ENCODE measurements around the gene ARL6. TPM values are rescaled to one million over a fixed set of nuclear protein-coding genes. Genes with fewer than 3 reads are reported as not detected.

The ARL6 gene
- total and polyA plus RNA-seq, 4 donors = 4.7 to 8.5 (median 6.8) TPM

GRCh38 chr3:97815149-97815917 lies 50.8 kb downstream of the ARL6 start:
- H3K36me3 ChIP-seq (ENCODE audit: control insufficient read depth in 1 of 2, insufficient read depth in 2 of 2, low read length in 1 of 2) = no peaks in the 10 kb centered on the region
- intact Hi-C loops (cut with DNase I) = no loop called here
- 0 to 47% methylated on average over 1 of the region's 1 CpG for WGBS, 2 donors
- ATAC-seq (ENCODE audit: low FRiP score) = no peak
- no peak for DNase-seq
- no peak overlapping the region for H3K4me3 ChIP-seq (ENCODE audit: low read length in 2 of 2)
- no peaks in the 10 kb centered on the region for H3K9me3 ChIP-seq (ENCODE audit: control insufficient read depth, low read length)
- no peaks in the 10 kb centered on the region for H3K4me1 ChIP-seq (ENCODE audit: control insufficient read depth in 1 of 2, insufficient read depth in 2 of 2, low read length in 2 of 2)
- no peaks in the 10 kb centered on the region for H3K27me3 ChIP-seq (ENCODE audit: control insufficient read depth in 1 of 2, insufficient read depth in 2 of 2, low read length in 1 of 2)
- H3K27ac ChIP-seq (ENCODE audit: low read depth in 1 of 2, low read length in 2 of 2) = no peak overlapping the region

DNA sequence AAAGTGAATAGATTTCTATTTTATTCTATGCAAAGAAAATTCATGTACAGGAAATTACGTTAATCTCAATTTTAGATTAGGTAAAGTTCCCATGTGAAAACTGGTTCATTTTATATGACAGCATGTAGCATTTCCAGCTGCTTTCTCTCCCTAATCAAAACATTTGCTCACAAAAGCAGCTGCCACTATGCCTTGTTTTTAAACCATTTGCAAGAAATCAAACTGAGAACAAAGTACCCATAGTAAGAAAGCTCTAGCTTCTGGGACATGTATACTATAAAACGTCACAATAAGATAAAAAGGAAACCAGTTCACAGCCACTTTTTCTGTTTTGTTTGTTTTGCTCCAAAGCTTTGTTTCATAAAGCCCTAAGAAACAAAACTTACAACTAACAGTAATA lies 52.3 kb downstream of the ARL6 start:
- DNase-seq (no peak), ATAC-seq (ENCODE audit: low FRiP score) (no peak)
- intact Hi-C loops (cut with DNase I) = no loop called here
- Histone ChIP-seq H3K27me3 (ENCODE audit: control insufficient read depth in 1 of 2, insufficient read depth in 2 of 2, low read length in 1 of 2) (no peaks in the 10 kb centered on the region), H3K4me1 (ENCODE audit: control insufficient read depth in 1 of 2, insufficient read depth in 2 of 2, low read length in 2 of 2) (no peaks in the 10 kb centered on the region), H3K27ac (ENCODE audit: low read depth in 1 of 2, low read length in 2 of 2) (no peak overlapping the region), H3K36me3 (ENCODE audit: control insufficient read depth in 1 of 2, insufficient read depth in 2 of 2, low read length in 1 of 2) (no peaks in the 10 kb centered on the region), H3K4me3 (ENCODE audit: low read length in 2 of 2) (no peak overlapping the region), H3K9me3 (ENCODE audit: control insufficient read depth, low read length) (no peaks in the 10 kb centered on the region)
- WGBS, 2 donors = 78 to 86% methylated on average over 2 of the region's 2 CpGs

DNA sequence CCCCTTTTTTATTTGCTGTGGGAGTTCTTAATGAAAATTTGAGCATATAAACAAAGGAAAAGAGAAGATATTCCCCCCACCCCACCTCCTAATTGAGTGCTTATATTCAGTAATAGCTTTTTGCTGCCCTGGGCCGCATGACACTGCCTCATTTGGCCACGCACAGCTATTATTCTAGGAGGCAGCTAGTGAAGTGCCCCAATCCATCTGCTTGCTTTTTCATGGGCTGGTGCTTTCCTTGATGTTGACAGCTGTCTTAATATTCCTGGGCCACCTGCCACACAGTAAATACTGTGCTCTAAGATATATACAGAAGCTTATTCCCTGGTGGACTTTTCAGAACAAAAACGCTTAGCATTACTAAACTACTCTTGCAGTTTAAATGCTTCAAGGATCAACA lies 53.4 kb downstream of the ARL6 start:
- DNase-seq (no peak), ATAC-seq (ENCODE audit: low FRiP score) (no peak)
- H3K27ac ChIP-seq (ENCODE audit: low read depth in 1 of 2, low read length in 2 of 2) = no peak overlapping the region
- no peaks in the 10 kb centered on the region for H3K36me3 ChIP-seq (ENCODE audit: control insufficient read depth in 1 of 2, insufficient read depth in 2 of 2, low read length in 1 of 2)
- H3K27me3 ChIP-seq (ENCODE audit: control insufficient read depth in 1 of 2, insufficient read depth in 2 of 2, low read length in 1 of 2) = no peaks in the 10 kb centered on the region
- H3K9me3 ChIP-seq (ENCODE audit: control insufficient read depth, low read length) = no peaks in the 10 kb centered on the region
- no peak overlapping the region for H3K4me3 ChIP-seq (ENCODE audit: low read length in 2 of 2)
- intact Hi-C loops (cut with DNase I) = no loop called here
- H3K4me1 ChIP-seq (ENCODE audit: control insufficient read depth in 1 of 2, insufficient read depth in 2 of 2, low read length in 2 of 2) = no peaks in the 10 kb centered on the region
- 82 to 84% methylated on average over 3 of the region's 3 CpGs for WGBS, 2 donors

DNA sequence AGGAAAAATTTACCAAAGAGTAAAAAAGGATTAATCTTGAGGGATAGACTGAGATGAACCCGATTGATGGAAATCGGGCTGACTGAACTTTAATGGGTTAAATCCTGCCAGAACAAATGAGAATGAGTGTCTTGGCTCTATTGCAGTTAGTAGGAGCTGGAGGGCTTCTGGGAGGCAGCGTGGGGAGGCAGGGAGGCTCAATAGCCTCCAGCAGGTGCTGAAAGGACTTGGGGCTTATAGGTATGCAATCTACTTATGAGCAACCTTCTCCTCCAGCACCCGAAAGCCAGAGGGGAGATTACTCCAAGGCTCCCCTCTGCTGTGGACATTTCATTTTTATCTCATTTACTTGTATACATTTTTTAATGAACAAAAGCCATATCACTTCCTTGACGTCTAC lies 56.2 kb downstream of the ARL6 start:
- Histone ChIP-seq H3K4me1 (ENCODE audit: control insufficient read depth in 1 of 2, insufficient read depth in 2 of 2, low read length in 2 of 2) (no peaks in the 10 kb centered on the region), H3K27ac (ENCODE audit: low read depth in 1 of 2, low read length in 2 of 2) (no peak overlapping the region), H3K4me3 (ENCODE audit: low read length in 2 of 2) (peak overlapping the region in 1 of 2 donors; percentile 91), H3K27me3 (ENCODE audit: control insufficient read depth in 1 of 2, insufficient read depth in 2 of 2, low read length in 1 of 2) (no peaks in the 10 kb centered on the region), H3K9me3 (ENCODE audit: control insufficient read depth, low read length) (no peaks in the 10 kb centered on the region), H3K36me3 (ENCODE audit: control insufficient read depth in 1 of 2, insufficient read depth in 2 of 2, low read length in 1 of 2) (no peaks in the 10 kb centered on the region)
- intact Hi-C loops (cut with DNase I) = loop anchor here (5.0 kb wide), 1 partner anchor 152 kb away; the partner anchor contains the start of gene RIOX2 (in 2 of the 2)
- DNase-seq (no peak), ATAC-seq (ENCODE audit: low FRiP score) (no peak)
- WGBS, 2 donors = 85% methylated on average over 5 of the region's 5 CpGs

DNA sequence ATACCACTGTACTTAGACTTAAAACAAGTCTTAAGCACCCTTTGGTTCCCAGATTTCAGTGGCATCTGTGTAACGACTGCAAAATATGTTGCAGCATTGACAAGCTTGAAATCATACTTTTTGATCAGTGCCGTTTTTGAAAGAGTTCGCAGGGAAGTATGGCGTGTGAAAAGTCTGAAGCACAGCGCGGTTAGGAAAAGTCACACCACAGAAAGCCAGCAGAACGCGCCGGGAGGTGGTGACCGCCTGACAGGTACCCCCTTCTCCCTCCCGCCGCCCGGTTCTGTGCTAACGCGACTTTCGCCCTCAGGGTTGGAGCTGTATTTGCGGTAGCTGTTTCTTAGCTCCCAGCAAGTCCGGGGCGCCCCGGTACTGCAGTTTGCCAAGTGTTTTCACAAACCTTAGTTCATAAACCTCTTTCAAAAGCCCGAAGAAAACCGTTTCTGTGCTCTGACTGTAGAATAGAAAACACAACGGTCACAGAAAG lies 56.8 kb downstream of the ARL6 start:
- Histone ChIP-seq H3K36me3 (ENCODE audit: control insufficient read depth in 1 of 2, insufficient read depth in 2 of 2, low read length in 1 of 2) (no peaks in the 10 kb centered on the region), H3K27me3 (ENCODE audit: control insufficient read depth in 1 of 2, insufficient read depth in 2 of 2, low read length in 1 of 2) (no peaks in the 10 kb centered on the region), H3K4me3 (ENCODE audit: low read length in 2 of 2) (peak overlapping the region; percentile 49 to 91), H3K27ac (ENCODE audit: low read depth in 1 of 2, low read length in 2 of 2) (peak overlapping the region in 1 of 2 donors; percentile 23), H3K9me3 (ENCODE audit: control insufficient read depth, low read length) (no peaks in the 10 kb centered on the region), H3K4me1 (ENCODE audit: control insufficient read depth in 1 of 2, insufficient read depth in 2 of 2, low read length in 2 of 2) (no peaks in the 10 kb centered on the region)
- peak; percentile 30 for ATAC-seq (ENCODE audit: low FRiP score)
- DNase-seq = peak; percentile 59 to 81
- WGBS, 2 donors = 0 to 1% methylated on average over 23 of the region's 23 CpGs
- intact Hi-C loops (cut with DNase I) = loop anchor here (5.0 kb wide), 1 partner anchor 151 kb away; the partner anchor contains the start of gene RIOX2 (in 2 of the 2)

DNA sequence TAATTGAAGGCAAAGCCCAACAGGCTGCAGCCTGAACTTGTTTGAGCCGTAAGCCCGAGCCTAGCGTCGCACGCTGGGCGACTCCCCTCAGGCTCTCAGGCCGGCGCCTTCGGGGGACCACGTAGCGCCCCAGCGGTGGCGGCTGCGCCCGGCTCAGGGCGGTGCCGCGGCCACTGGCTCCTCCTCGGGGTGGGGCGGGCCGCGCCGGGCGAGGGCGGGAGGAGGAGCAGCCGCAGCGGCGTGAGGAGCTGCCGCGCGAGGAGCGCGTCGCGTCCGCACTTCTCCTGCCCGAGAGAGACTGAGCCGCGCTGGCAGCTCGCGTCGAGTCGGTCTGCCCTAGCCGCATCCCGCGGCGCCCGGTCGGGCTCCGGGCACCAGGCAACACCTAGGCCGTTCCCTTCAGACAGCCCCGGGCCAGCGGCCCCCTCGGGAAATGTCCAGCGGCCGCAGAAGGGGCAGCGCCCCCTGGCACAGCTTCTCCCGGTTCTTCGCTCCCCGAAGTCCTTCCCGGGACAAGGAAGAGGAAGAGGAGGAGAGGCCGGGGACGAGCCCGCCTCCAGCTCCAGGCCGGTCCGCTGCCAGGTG lies 57.3 kb downstream of the ARL6 start, which contains the start of gene CRYBG3:
Gene CRYBG3, plus strand, starts transcription at position 238 of the 585 bp plus-strand sequence. Its CDS starts 196 bp downstream, at position 434.
- intact Hi-C loops (cut with DNase I) = loop anchor here (5.0 kb wide), 1 partner anchor 150 kb away; the partner anchor contains the start of gene RIOX2 (in 2 of the 2)
- Histone ChIP-seq H3K4me1 (ENCODE audit: control insufficient read depth in 1 of 2, insufficient read depth in 2 of 2, low read length in 2 of 2) (peaks cover 0 to 1% of the 10 kb centered on the region in 2 donors), H3K9me3 (ENCODE audit: control insufficient read depth, low read length) (no peaks in the 10 kb centered on the region), H3K27ac (ENCODE audit: low read depth in 1 of 2, low read length in 2 of 2) (peak within 1 kb of the TSS; percentile 14 to 23), H3K27me3 (ENCODE audit: control insufficient read depth in 1 of 2, insufficient read depth in 2 of 2, low read length in 1 of 2) (no peaks in the 10 kb centered on the region), H3K36me3 (ENCODE audit: control insufficient read depth in 1 of 2, insufficient read depth in 2 of 2, low read length in 1 of 2) (no peaks in the 10 kb centered on the region), H3K4me3 (ENCODE audit: low read length in 2 of 2) (peak within 1 kb of the TSS; percentile 49 to 91)
- 0% methylated on average over 48 to 66 of the region's 66 CpGs for WGBS, 2 donors
- DNase-seq = peak; percentile 91 to 94
- peak; percentile 98 for ATAC-seq (ENCODE audit: low FRiP score)

DNA sequence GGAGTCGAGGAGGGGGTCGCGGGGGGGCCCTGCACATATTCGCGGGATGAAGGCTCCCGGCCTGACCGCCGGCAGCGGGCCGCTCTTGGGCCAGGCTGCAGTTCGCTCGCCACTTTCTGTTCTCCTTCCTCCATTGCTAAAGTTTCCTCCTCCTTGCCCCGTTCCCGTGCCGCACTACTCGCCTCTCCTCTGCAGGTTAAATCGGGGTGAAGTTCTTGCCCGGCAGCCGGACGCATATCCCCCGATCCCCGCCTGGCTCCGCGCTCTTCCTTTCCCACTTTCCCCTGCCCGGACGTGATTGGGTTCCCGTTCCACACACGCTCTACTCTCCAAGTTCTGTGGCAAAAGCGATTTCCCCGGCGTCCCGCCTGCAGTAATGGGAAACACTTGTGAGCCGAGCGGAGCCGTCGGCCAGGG lies 57.8 kb downstream of the ARL6 start:
- peak overlapping the region; percentile 49 to 91 for H3K4me3 ChIP-seq (ENCODE audit: low read length in 2 of 2)
- no peaks in the 10 kb centered on the region for H3K9me3 ChIP-seq (ENCODE audit: control insufficient read depth, low read length)
- ATAC-seq (ENCODE audit: low FRiP score) = peak; percentile 77
- H3K27me3 ChIP-seq (ENCODE audit: control insufficient read depth in 1 of 2, insufficient read depth in 2 of 2, low read length in 1 of 2) = no peaks in the 10 kb centered on the region
- peaks cover 0 to 4% of the 10 kb centered on the region in 2 donors for H3K4me1 ChIP-seq (ENCODE audit: control insufficient read depth in 1 of 2, insufficient read depth in 2 of 2, low read length in 2 of 2)
- WGBS, 2 donors = 0 to 1% methylated on average over 36 of the region's 36 CpGs
- peak overlapping the region; percentile 2 to 14 for H3K27ac ChIP-seq (ENCODE audit: low read depth in 1 of 2, low read length in 2 of 2)
- no peaks in the 10 kb centered on the region for H3K36me3 ChIP-seq (ENCODE audit: control insufficient read depth in 1 of 2, insufficient read depth in 2 of 2, low read length in 1 of 2)
- intact Hi-C loops (cut with DNase I) = loop anchor here (5.0 kb wide), 1 partner anchor 150 kb away; the partner anchor contains the start of gene RIOX2 (in 2 of the 2)
- peak; percentile 74 to 86 for DNase-seq

DNA sequence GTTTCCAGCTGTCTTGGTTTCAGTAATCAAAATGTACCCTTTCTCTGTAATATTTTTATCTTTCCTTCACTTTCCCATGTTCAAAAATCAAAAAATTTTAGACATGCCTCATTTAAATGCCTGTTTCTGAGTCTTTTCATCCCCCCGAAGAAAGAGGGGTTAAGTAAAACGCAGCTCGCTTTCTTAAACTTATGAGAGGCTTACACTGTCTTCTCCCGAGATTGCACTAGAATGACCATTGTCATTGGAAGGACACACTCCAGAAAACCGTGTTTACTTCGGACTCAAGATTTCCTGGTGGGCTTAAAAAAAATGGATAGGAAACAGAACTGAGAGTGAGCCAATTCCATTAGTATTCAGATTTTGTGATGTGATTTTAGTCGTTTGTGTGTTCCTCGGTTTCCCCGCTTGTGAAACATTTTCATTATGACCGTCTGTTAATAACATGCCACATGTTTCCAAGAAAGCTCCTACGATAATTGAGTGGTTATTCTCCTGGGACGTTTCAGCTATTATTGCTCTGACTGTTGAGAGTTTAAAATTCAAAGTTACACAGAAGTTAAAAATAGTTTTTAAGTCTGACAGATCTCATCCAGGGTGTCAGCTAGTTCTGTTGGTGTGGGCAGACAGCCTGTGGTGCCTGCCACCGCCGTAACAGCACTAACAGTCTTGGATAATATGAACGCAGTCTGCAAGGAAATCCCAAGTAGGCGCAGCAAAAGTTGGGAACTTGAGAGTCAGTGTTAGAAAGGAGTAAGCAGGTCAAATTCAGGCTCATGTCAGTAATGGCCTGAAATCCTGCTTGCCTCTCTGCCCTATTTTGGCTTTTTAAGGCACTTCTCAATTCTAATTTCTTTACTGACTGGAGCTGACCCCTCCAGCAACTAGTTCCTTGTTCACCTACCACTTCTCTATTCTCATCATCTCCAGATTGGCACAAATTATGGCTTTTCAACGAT lies 58.8 kb downstream of the ARL6 start:
- DNase-seq (peak in 1 of 2 donors; percentile 44), ATAC-seq (ENCODE audit: low FRiP score) (no peak)
- Histone ChIP-seq H3K27me3 (ENCODE audit: control insufficient read depth in 1 of 2, insufficient read depth in 2 of 2, low read length in 1 of 2) (no peaks in the 10 kb centered on the region), H3K36me3 (ENCODE audit: control insufficient read depth in 1 of 2, insufficient read depth in 2 of 2, low read length in 1 of 2) (no peaks in the 10 kb centered on the region), H3K9me3 (ENCODE audit: control insufficient read depth, low read length) (no peaks in the 10 kb centered on the region), H3K27ac (ENCODE audit: low read depth in 1 of 2, low read length in 2 of 2) (no peak overlapping the region), H3K4me1 (ENCODE audit: control insufficient read depth in 1 of 2, insufficient read depth in 2 of 2, low read length in 2 of 2) (peaks cover 0 to 4% of the 10 kb centered on the region in 2 donors), H3K4me3 (ENCODE audit: low read length in 2 of 2) (peak overlapping the region; percentile 49 to 91)
- intact Hi-C loops (cut with DNase I) = loop anchor here (5.0 kb wide), 1 partner anchor 149 kb away; the partner anchor contains the start of gene RIOX2 (in 2 of the 2)
- 5 to 10% methylated on average over 17 of the region's 17 CpGs for WGBS, 2 donors
